AG04450 (cell line): ENCODE data around the gene CASP6. TPM values are rescaled to one million over a fixed set of nuclear protein-coding genes. Genes with fewer than 3 reads are reported as not detected.

Experiments
- CTCF ChIA-PET: fragments of 300-600, 350-600 bp; formaldehyde crosslinking; extraction: SDS; loops from one replicate; lab custom pipeline; 2022; ENCODE audit warnings: antibody characterized with exemption, inconsistent platforms; lab: Charles Lee
- POLR2A ChIA-PET: fragments of 350-600 bp; formaldehyde crosslinking; extraction: SDS; loops from one replicate; lab custom pipeline; 2021; ENCODE audit warnings: antibody characterized with exemption, inconsistent platforms; lab: Yijun Ruan, JAX
- DNase-seq: peaks from one replicate; pipeline ENCODE4 v3.0.0-alpha.2; 2011; ENCODE audit warnings: low read depth, low spot score
- H3K27ac ChIP-seq: one replicate; pipeline ENCODE4 v1.5.1; 2012; ENCODE audit warnings: low read depth, low read length, control low read depth
- H3K27me3 ChIP-seq: one replicate; pipeline ENCODE4 v1.6.0; 2012; ENCODE audit warnings: low read length; ENCODE audit not compliant: control insufficient read depth, insufficient read depth
- H3K4me3 ChIP-seq: 2 replicates; pipeline ENCODE4 v1.5.1; 2011; ENCODE audit warnings: mild to moderate bottlenecking, low read depth, low read length, control low read depth
- H3K9me3 ChIP-seq: 2 replicates; pipeline ENCODE4 v1.5.1; 2012; ENCODE audit warnings: low read length; ENCODE audit not compliant: control insufficient read depth, insufficient read depth
- polyA plus RNA-seq: library from polyadenylated mRNA; depleted of rRNA; stranded (reverse); fragments of >200 nt; gene quantifications from 2 replicates; pipeline ENCODE4 v1.2.3, GENCODE V29; 2011
- TF ChIP-seq, protein P1 (sequence below): IDR thresholded peaks from 2 replicates; pipeline ENCODE4 v1.5.1; 2011; ENCODE audit warnings: low read depth, low read length, control low read depth, inconsistent platforms

Gene CASP6
- polyA plus RNA-seq, 1 experiment: 44.8 TPM

DNA sequence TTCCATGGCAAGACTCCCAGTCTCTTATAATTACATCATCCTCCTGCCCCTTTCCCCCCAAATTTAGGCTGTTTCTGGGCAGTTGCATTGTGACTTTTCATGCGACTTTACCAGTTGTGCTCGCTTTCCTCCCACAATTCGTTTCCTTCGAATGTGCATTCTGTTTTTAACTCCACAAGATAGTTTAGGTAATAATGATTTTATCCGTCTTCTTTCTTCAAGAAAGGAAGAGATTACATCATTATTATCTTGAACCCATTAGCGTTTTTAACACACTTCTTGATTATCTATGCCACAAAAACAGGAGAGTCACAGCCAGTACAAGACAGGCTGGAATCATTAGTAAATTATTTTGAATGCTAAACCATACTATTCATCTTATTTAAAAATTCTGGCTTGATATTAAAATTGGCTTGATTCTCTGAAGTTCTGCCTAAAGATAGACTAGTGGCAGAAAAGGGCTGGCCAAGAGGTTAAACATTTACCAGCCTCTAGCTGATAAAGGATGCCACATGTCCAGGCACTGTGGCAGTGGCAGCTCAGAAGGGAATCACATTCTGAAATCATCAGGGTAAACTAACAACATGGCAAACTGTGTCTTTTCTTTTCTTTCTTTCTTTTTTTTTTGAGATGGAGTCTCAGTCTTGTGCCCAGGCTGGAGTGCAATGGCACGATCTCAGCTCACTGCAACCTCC is 46.3 kb upstream of the CASP6 start:
- DNase-seq: no peak
- Histone ChIP-seq H3K27ac (no peak overlapping the region), H3K9me3 (no peaks in the 10 kb centered on the region), H3K4me3 (no peak overlapping the region), H3K27me3 (no peaks in the 10 kb centered on the region)
- ChIA-PET CTCF (no interaction called here), POLR2A (no interaction called here)
- TF ChIP-seq, protein P1, sequence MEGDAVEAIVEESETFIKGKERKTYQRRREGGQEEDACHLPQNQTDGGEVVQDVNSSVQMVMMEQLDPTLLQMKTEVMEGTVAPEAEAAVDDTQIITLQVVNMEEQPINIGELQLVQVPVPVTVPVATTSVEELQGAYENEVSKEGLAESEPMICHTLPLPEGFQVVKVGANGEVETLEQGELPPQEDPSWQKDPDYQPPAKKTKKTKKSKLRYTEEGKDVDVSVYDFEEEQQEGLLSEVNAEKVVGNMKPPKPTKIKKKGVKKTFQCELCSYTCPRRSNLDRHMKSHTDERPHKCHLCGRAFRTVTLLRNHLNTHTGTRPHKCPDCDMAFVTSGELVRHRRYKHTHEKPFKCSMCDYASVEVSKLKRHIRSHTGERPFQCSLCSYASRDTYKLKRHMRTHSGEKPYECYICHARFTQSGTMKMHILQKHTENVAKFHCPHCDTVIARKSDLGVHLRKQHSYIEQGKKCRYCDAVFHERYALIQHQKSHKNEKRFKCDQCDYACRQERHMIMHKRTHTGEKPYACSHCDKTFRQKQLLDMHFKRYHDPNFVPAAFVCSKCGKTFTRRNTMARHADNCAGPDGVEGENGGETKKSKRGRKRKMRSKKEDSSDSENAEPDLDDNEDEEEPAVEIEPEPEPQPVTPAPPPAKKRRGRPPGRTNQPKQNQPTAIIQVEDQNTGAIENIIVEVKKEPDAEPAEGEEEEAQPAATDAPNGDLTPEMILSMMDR: no peak

DNA sequence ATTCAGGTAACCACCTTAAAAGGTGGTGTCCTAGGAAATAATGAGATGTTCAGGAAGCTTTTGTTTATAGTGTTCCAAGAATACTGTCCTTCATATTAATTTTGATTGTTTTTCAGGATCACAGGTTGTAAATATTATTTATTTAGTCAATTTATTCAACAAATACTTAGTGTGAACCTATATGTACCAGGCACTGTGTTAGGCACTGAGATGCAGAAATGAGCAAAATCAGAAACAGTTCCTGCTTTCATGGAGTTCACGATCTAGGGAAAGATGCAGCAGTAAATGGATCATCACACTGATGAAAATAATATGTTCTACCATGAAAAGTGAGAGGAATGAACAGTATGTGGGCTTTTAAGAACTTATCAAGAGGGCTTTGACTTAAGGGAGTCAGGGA is 44.9 kb upstream of the CASP6 start:
- Histone ChIP-seq H3K4me3 (no peak overlapping the region), H3K9me3 (no peaks in the 10 kb centered on the region), H3K27ac (no peak overlapping the region), H3K27me3 (no peaks in the 10 kb centered on the region)
- TF ChIP-seq, protein P1: no peak
- DNase-seq: no peak
- CTCF ChIA-PET: no interaction called here
- POLR2A ChIA-PET: no interaction called here

DNA sequence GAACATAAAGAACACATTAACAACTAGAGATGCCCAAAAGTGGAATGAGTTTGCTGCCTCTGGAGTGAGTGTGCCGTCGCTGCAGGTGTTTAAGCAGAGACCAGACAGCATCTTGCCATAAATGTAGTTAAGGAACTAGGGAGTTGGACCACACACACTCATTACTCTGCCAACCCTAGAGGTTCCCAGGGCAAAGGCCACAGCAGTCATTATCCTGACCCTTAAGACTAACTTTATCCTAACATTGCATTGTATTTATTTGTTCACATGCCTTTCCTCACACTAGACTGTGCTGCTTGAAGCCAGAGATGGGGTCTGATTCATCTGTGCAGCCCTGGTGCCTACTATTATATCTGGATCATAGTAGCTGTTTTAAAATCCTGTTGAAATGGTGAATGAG is 43.5 kb upstream of the CASP6 start:
- H3K4me3 ChIP-seq: no peak overlapping the region
- POLR2A ChIA-PET: no interaction called here
- CTCF ChIA-PET: interaction anchor here (0.7 kb wide), 1 partner anchor 325 kb away, joined by 3 read pairs; no protein-coding TSS in a partner anchor

DNA sequence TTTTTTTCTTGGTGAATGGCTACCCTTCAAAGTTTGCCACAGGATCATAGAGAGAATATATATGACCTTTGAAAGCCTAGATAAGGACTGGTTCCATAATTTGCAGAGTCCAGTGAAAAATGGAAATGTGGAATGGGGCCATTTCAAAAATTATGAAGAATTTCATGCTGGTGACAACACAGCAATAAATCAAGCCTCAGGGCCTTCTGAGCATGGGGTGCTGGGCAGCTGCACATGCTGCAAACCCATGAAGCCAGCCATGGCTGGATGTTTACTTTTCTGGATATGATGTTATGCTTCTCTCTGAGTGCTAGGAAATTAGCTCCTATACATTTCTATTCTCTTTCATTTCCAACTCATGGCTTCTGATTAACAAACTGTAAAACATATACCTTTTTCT is 42.6 kb upstream of the CASP6 start:
- POLR2A ChIA-PET: no interaction called here
- TF ChIP-seq, protein P1: no peak

More for the DNA sequence above, 43.5 kb upstream of the CASP6 start:
- TF ChIP-seq, protein P1: no peak
- DNase-seq: no peak
- Histone ChIP-seq H3K9me3 (no peaks in the 10 kb centered on the region), H3K27me3 (no peaks in the 10 kb centered on the region), H3K27ac (no peak overlapping the region)

DNA sequence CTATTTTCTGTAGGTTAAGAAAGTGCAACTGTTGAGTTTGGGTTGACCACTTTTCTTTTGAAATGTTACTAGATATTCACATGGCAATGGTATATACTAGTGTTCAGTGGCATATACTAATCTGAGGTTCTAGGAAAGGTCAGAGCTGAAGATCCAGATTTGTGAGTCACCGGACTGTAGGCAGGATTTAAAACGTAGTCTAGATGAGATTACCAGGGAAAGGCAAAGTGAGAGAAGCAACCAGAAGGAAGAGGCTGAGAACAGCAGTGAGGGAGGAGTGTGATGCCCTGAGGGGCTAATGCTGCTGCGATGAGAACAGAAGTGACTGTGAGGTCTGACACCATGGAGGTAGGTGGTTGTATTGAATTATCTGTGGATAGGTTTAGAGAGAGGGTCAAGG is 36.3 kb upstream of the CASP6 start:
- no peak overlapping the region for H3K4me3 ChIP-seq
- POLR2A ChIA-PET: no interaction called here
- no peak overlapping the region for H3K27ac ChIP-seq
- H3K9me3 ChIP-seq: no peaks in the 10 kb centered on the region
- CTCF ChIA-PET: no interaction called here
- DNase-seq: no peak
- H3K27me3 ChIP-seq: peaks cover 2% of the 10 kb centered on the region
- TF ChIP-seq, protein P1: no peak

More for the DNA sequence above, 42.6 kb upstream of the CASP6 start:
- Histone ChIP-seq H3K27me3 (no peaks in the 10 kb centered on the region), H3K27ac (no peak overlapping the region), H3K4me3 (no peak overlapping the region), H3K9me3 (no peaks in the 10 kb centered on the region)
- DNase-seq: no peak
- CTCF ChIA-PET: no interaction called here
